ENCODE data around the gene KBTBD6.
"Not testable (repeated sequence)": the region's sequence is repeated elsewhere in the genome, so short reads cannot be mapped to it uniquely, and the experiment has no call there.

The KBTBD6 gene

DNA sequence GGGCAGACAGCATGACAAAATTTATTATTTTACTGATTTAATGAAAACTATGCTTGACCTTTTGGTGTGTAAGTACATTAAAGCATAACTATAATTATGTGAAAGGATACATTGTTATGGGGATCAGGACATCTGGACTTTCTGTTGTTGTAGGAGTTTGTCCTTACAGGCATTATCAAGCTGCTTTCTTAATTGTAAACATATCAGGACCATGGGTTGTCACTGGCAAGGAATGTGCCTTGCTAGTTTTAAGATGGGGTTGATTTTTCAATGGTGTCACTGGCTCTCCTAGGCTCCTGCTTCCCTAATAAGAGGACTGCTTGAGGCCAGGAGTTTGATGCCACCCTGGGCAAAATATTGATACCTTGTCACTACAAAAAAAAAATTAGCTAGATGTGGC lies 32.6 kb downstream of the KBTBD6 start:
- Histone ChIP-seq H3K9ac (ENCODE audit: insufficient read length, low read depth) (no peak overlapping the region), H3K36me3 (ENCODE audit: insufficient read depth, insufficient read length, low read length) (no peaks in the 10 kb centered on the region), H3K27me3 (ENCODE audit: insufficient read depth, insufficient read length) (no peaks in the 10 kb centered on the region), H3K9me3 (ENCODE audit: insufficient read depth, low read length) (no peaks in the 10 kb centered on the region), H3K4me3 (ENCODE audit: insufficient read length, low read depth) (no peak overlapping the region), H3K4me1 (ENCODE audit: insufficient read depth, insufficient read length) (no peaks in the 10 kb centered on the region)
- TF ChIP-seq SUZ12 (IDR thresholded peaks at IDR 0.05; ENCODE audit: extremely low read depth, insufficient read depth, insufficient read length) = no peak
- TF ChIP-seq YY1 (IDR thresholded peaks at IDR 0.05; ENCODE audit: insufficient read depth, insufficient read length) = no peak
- no peak for TF ChIP-seq ZNF274 (IDR thresholded peaks at IDR 0.05; ENCODE audit: low read depth, low read length)
- no peak for DNase-seq (ENCODE audit: low read depth, low spot score)

- no peak for TF ChIP-seq ZNF274 (IDR thresholded peaks at IDR 0.05; ENCODE audit: low read depth, low read length)
- Histone ChIP-seq H3K4me3 (ENCODE audit: insufficient read length, low read depth) (no peak overlapping the region), H3K4me1 (ENCODE audit: insufficient read depth, insufficient read length) (no peaks in the 10 kb centered on the region), H3K36me3 (ENCODE audit: insufficient read depth, insufficient read length, low read length) (no peaks in the 10 kb centered on the region), H3K9ac (ENCODE audit: insufficient read length, low read depth) (no peak overlapping the region), H3K27me3 (ENCODE audit: insufficient read depth, insufficient read length) (no peaks in the 10 kb centered on the region), H3K9me3 (ENCODE audit: insufficient read depth, low read length) (no peaks in the 10 kb centered on the region)
- no peak for DNase-seq (ENCODE audit: low read depth, low spot score)
Measured at GRCh38 chr13:41098761-41099160, 33.8 kb downstream of the KBTBD6 start.

DNA sequence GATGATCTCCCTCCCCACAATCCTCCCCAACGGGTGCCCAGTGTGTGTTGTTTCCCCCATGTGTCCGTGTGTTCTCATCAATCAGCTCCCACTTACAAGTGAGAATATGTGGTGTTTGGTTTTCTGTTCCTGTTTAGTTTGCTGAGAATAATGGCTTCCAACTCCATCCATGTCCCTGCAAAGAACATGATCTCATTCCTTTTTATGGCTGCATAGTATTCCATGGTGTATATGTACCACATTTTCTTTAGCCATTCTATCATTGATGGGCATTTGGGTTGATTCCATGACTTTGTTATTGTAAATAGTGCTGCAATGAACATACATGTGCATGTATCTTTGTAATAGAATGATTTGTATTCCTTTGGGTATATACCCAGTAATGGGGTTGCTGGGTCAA lies 36.9 kb downstream of the KBTBD6 start:
- not testable (repeated sequence) for H3K27me3 ChIP-seq (ENCODE audit: insufficient read depth, insufficient read length); H3K9ac ChIP-seq (ENCODE audit: insufficient read length, low read depth); H3K4me3 ChIP-seq (ENCODE audit: insufficient read length, low read depth); H3K36me3 ChIP-seq (ENCODE audit: insufficient read depth, insufficient read length, low read length); H3K4me1 ChIP-seq (ENCODE audit: insufficient read depth, insufficient read length); DNase-seq (ENCODE audit: low read depth, low spot score); H3K9me3 ChIP-seq (ENCODE audit: insufficient read depth, low read length)

- Histone ChIP-seq H3K4me1 (ENCODE audit: insufficient read depth, insufficient read length) (peaks cover 2% of the 10 kb centered on the region), H3K4me3 (ENCODE audit: insufficient read length, low read depth) (no peak overlapping the region), H3K9ac (ENCODE audit: insufficient read length, low read depth) (no peak overlapping the region), H3K9me3 (ENCODE audit: insufficient read depth, low read length) (no peaks in the 10 kb centered on the region), H3K36me3 (ENCODE audit: insufficient read depth, insufficient read length, low read length) (peaks cover 21% of the 10 kb centered on the region), H3K27me3 (ENCODE audit: insufficient read depth, insufficient read length) (no peaks in the 10 kb centered on the region)
- DNase-seq (ENCODE audit: low read depth, low spot score) = peak; percentile 57
- no peak for TF ChIP-seq SUZ12 (IDR thresholded peaks at IDR 0.05; ENCODE audit: extremely low read depth, insufficient read depth, insufficient read length)
- TF ChIP-seq ZNF274 (IDR thresholded peaks at IDR 0.05; ENCODE audit: low read depth, low read length) = no peak
- TF ChIP-seq YY1 (IDR thresholded peaks at IDR 0.05; ENCODE audit: insufficient read depth, insufficient read length) = no peak
Measured at GRCh38 chr13:41085961-41086585, 46.5 kb downstream of the KBTBD6 start.

GRCh38 chr13:41079725-41080124 lies 52.9 kb downstream of the KBTBD6 start:
- no peaks in the 10 kb centered on the region for H3K9me3 ChIP-seq (ENCODE audit: insufficient read depth, low read length)
- H3K4me3 ChIP-seq (ENCODE audit: insufficient read length, low read depth) = no peak overlapping the region
- TF ChIP-seq SUZ12 (IDR thresholded peaks at IDR 0.05; ENCODE audit: extremely low read depth, insufficient read depth, insufficient read length) = no peak
- TF ChIP-seq YY1 (IDR thresholded peaks at IDR 0.05; ENCODE audit: insufficient read depth, insufficient read length) = no peak
- no peak for TF ChIP-seq ZNF274 (IDR thresholded peaks at IDR 0.05; ENCODE audit: low read depth, low read length)
- no peaks in the 10 kb centered on the region for H3K4me1 ChIP-seq (ENCODE audit: insufficient read depth, insufficient read length)
- DNase-seq (ENCODE audit: low read depth, low spot score) = no peak
- peaks cover 47% of the 10 kb centered on the region for H3K36me3 ChIP-seq (ENCODE audit: insufficient read depth, insufficient read length, low read length)
- H3K9ac ChIP-seq (ENCODE audit: insufficient read length, low read depth) = no peak overlapping the region
- H3K27me3 ChIP-seq (ENCODE audit: insufficient read depth, insufficient read length) = no peaks in the 10 kb centered on the region

Measured in NT2/D1 (cell line).